Upper lobe of left lung (tissue), 4 donors: Measurements from ENCODE around the gene PDE7B.

Experiments
- EP300 ChIP-seq, 4 donors: sonication (generic); formaldehyde crosslinking; IDR thresholded peaks; one replicate each; pipeline ENCODE4 v1.5.1; 2017; ENCODE audit warnings: antibody characterized with exemption in 4 of 4, control low read depth in 2 of 4
- POLR2AphosphoS5 ChIP-seq, 2 donors: sonication (generic); formaldehyde crosslinking; IDR thresholded peaks; one replicate each; pipeline ENCODE4 v1.5.1; 2017; ENCODE audit warnings: antibody characterized with exemption in 2 of 2
- TF ChIP-seq, protein P1 (sequence below), 6 experiments: fragments of 450-650 bp in 4 of 6; fragments of 200-600 bp in 2 of 6; sonication (generic) in 2 of 6; IDR thresholded peaks; one replicate each; pipeline ENCODE4 v1.5.1; 2016 to 2019; ENCODE audit warnings: antibody characterized with exemption in 6 of 6

DNA sequence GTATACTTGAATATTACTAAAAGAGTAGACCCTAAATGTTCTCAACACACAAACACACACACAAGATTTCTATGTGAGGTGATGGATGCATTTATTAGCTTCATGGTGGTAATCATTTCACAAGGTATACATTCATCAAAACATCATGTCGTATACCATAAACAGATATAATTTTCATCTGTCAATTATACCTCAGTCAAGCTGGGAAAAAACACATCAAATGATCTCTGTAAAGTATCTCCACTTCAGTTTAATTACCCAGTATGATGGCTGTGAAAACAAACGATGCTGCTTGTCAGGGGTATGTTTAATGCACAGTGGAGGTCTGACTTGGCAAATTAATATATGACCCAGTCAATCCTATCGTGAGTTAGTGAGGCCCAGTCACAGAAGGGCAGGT, 241.4 kb downstream of the PDE7B start:
- TF ChIP-seq, protein P1, sequence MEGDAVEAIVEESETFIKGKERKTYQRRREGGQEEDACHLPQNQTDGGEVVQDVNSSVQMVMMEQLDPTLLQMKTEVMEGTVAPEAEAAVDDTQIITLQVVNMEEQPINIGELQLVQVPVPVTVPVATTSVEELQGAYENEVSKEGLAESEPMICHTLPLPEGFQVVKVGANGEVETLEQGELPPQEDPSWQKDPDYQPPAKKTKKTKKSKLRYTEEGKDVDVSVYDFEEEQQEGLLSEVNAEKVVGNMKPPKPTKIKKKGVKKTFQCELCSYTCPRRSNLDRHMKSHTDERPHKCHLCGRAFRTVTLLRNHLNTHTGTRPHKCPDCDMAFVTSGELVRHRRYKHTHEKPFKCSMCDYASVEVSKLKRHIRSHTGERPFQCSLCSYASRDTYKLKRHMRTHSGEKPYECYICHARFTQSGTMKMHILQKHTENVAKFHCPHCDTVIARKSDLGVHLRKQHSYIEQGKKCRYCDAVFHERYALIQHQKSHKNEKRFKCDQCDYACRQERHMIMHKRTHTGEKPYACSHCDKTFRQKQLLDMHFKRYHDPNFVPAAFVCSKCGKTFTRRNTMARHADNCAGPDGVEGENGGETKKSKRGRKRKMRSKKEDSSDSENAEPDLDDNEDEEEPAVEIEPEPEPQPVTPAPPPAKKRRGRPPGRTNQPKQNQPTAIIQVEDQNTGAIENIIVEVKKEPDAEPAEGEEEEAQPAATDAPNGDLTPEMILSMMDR (IDR thresholded peaks at IDR 0.05) = no peak
- TF ChIP-seq EP300 (IDR thresholded peaks at IDR 0.05) = no peak
- no peak for TF ChIP-seq POLR2AphosphoS5 (IDR thresholded peaks at IDR 0.05)
